GM18858 (cell line): Measurements from ENCODE around the gene ACTG2.
"Not testable (repeated sequence)": the region's sequence is repeated elsewhere in the genome, so short reads cannot be mapped to it uniquely, and the experiment has no call there.

Experiments
- ATAC-seq: cut with Tn5 transposase; IDR thresholded peaks from one replicate; pipeline ENCODE4 v1.9.1; 2021; ENCODE audit not compliant: unreplicated experiment

Gene ACTG2

GRCh38 chr2:73931531-73932500 is 39.0 kb downstream of the ACTG2 start:
- ATAC-seq, result no peak

GRCh38 chr2:73933194-73933593 is 40.4 kb downstream of the ACTG2 start:
- no peak for ATAC-seq

DNA sequence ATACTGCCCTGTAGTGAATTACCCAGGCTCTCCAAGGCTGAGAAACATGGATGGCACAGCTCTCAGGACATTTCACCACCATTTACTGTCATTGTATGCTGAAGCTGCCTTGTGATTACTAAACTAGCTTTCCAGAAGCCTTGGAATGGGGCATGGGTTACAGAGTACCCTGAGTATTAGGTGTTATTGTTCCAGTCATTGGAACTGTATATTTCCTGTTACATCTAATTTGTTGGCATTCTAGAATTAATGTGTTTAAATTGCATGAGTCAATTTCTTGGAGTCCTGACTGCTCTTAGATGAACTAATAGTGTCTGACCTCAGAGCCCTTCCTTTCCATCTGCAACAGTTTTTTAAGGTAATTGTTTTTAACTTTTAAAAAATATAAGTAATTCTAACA is 42.8 kb downstream of the ACTG2 start:
- no peak for ATAC-seq

DNA sequence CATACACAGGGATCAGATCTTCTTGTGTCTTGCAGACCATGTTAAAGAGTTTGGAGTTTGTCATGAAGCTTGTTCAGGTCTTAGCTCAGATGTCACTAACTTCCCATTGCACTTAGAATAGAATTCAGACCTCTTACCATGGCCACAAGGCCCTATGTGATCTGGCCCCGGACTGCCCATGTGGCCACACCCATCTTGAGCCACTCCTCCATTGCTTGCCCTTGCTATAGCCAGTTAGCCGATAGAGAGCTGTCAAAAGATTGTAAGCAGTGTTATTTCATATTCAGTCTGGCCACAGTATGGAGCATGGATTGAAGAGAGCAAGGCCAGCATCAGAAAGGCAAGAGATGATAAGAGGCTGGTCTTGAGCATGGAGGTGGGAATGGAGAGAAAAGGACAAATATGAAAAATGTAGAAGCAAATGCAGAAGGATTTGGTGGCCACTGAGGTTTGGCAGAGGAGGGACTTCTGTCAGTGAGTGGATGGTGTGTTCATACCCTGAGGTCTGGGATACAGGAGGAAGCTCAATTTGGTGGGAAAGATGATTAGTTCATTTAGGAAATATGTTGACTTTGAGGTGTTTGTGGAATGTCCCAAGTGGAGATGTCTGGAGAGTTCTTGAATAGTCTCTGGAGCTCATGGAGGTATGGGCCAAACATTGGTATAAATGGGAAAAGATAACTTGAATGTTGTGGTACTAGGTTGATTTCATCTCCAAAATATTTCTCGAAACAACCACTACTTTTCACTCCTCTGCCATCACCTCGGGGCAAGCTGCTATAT is 44.5 kb downstream of the ACTG2 start:
- ATAC-seq, result no peak

DNA sequence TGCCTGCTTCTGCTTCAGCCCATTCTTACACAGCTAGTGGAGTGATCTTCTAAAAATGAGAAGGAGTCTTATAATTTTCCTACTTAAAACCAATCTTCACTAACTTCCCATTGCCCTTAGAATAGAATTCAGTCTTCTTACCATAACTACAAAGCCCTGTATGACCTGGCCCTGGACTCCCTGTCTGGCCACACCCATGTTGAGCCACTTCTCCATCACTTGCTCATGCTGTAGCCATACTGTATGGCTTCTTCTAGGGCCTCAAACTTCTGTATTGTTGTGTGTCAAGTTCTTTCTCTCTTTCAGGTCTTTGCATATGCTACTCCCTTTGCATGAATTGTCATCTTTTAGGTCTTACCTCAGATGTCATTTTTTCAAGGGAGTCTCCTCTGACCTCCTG is 45.1 kb downstream of the ACTG2 start:
- ATAC-seq, result no peak

DNA sequence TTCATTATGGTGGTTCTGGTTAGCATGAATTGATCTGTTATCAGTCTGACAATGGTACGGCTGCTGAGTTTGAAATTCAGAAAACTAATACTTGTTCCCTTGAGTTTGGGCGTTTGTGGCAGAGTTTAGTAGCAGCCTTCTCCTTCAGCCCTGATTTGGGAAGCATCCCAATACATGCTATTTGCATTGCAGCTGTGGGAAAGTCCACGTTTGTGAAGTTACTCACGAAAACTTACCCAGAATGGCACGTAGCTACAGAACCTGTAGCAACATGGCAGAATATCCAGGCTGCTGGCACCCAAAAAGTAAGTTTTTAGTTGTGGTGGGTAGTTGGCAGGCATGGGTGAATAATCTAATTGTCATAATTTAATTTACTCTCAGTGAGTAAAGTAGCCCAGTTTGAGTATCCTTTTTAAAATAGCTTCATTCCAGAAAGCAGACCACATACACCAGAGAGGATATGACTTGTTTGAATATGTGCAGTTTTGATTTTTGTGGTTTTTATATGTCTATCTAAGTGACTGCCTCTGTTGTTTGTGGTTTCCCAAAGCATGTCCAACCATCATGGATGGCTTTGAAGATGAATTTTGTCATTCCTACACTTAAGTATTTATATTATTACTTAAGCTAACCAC is 46.0 kb downstream of the ACTG2 start:
- no peak for ATAC-seq

- no peak for ATAC-seq
Measured at GRCh38 chr2:73939419-73939818, 46.6 kb downstream of the ACTG2 start.

GRCh38 chr2:73940066-73940465 is 47.3 kb downstream of the ACTG2 start:
- not testable (repeated sequence) for ATAC-seq

GRCh38 chr2:73942664-73943063 is 49.9 kb downstream of the ACTG2 start:
- no peak for ATAC-seq

DNA sequence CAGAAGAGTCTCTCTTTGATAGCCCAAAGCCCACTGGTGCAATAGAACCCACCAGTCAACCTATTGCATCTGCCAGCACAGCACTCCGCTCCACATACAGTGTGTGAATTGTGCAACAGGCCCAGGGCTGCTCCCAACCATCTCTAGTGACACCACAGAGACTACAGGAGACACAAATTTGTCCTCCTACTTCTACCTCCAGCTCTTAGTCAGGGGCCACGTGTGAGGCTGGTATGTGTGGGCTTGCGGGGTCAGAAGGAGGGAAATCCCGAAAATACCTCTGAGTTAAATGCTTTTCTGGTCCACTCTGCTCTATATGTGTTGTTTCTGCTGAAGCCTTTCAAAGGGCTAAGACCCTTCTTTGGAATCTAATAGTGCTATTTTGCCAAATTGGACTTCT is 51.9 kb downstream of the ACTG2 start:
- no peak for ATAC-seq

DNA sequence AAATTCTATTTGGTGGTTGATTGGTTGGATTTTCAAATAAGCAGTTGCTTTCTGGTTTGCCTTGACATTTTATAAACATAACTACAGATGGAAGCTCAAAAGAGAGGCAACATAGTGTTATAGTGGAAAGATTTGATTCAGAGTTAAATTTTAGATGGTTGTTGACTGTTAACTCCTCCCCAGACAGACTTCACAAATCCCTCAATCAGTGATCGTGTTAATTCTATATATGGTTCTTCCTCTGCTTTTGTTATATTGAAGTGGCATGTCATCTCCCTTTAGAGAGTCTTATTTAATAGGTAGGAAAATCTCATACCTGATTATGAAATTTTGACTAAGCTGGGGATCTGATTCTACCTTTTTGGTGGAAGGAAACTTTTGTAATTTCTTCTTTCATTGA is 53.4 kb downstream of the ACTG2 start:
- no peak for ATAC-seq

DNA sequence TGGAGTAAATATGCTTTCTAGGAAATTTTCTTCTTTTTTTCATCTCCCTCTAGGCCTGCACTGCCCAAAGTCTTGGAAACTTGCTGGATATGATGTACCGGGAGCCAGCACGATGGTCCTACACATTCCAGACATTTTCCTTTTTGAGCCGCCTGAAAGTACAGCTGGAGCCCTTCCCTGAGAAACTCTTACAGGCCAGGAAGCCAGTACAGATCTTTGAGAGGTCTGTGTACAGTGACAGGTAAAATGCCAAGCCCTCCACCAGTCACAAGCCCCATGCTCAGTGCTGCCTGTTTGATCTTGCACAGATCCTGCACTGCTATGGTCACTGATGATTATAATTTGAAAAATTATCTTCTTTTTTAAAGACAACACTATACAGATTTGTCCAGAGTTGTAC is 53.9 kb downstream of the ACTG2 start:
- no peak for ATAC-seq

GRCh38 chr2:73947412-73948018 is 54.7 kb downstream of the ACTG2 start:
- ATAC-seq, result no peak

DNA sequence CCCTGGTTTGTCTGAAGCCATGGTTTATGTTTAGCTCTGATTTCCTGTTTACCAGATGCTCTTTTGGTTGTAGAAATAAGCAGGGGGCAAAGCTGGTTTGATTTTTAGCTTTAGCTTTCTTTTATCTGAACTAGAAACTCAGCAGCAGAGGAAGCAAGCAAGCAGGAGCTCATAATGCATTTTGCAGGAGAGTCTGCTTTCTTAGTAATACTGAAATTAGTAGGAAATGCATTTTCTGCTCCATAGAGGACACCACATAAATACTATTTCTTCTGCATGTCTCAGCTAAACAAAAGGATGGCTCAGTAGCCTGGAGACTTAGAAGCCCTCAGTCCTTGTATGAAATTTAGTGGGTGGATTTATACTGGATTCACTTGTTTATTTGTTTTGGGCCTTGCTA is 57.0 kb downstream of the ACTG2 start:
- no peak for ATAC-seq

- no peak for ATAC-seq
Measured at GRCh38 chr2:73952499-73953446, 60.0 kb downstream of the ACTG2 start.

- ATAC-seq, result no peak
Measured at GRCh38 chr2:73956218-73956865, 63.5 kb downstream of the ACTG2 start.

GRCh38 chr2:73961274-73961673 is 68.5 kb downstream of the ACTG2 start:
- no peak for ATAC-seq

GRCh38 chr2:73961823-73962615 is 69.2 kb downstream of the ACTG2 start:
- no peak for ATAC-seq

- ATAC-seq, result no peak
Measured at GRCh38 chr2:73962798-73963197, 70.0 kb downstream of the ACTG2 start.
